ENCODE measurements around the gene JPH4. TPM values are rescaled to one million over a fixed set of nuclear protein-coding genes. Genes with fewer than 3 reads are reported as not detected.

JPH4 gene
- total RNA-seq, 1 experiment from 2014 or later: 0.15 TPM

DNA sequence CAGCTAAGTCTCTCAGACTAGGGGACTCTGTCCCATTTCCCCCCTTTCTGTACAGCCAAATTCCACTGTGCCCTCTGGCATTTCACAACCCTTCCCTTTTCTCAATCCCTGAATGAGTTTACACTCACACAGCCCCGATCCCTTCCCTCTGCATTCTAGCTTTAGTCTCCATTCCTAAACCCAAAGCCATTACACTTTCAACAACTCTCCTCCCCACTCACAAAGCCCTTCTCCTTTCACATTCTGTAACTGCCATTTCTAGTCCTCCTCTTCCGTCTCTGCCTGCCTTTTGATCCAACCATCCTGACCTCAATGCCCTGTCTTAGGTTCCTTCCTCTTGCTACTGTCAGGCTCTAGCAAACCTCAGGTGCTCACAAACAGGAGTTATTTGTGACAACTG lies 30.7 kb downstream of the JPH4 start:
- no peaks in the 10 kb centered on the region for H3K36me3 ChIP-seq (ENCODE audit: control insufficient read depth in 1 of 2, insufficient read depth in 2 of 2, low read length in 2 of 2)
- H3K4me3 ChIP-seq (replicated peaks in 1 of 2; ENCODE audit: low read depth in 1 of 2, low read length in 2 of 2): no peak overlapping the region
- no peak overlapping the region for H3K4me2 ChIP-seq (ENCODE audit: low read length)
- H3K27me3 ChIP-seq (ENCODE audit: insufficient read depth, low read length): no peaks in the 10 kb centered on the region
- no peaks in the 10 kb centered on the region for H4K20me1 ChIP-seq (ENCODE audit: insufficient read depth)
- RAD21 ChIA-PET (ENCODE audit: low non-redundant PET in 1 of 2, low total read pairs in 2 of 2, uncharacterized antibody in 2 of 2, unreplicated experiment in 2 of 2): no interaction called here
- CTCF ChIA-PET: interaction anchor here (1.2 kb wide), 1 partner anchor 12 kb away, joined by 3 read pairs; no protein-coding TSS in a partner anchor
- no peaks in the 10 kb centered on the region for H3K9me2 ChIP-seq (ENCODE audit: insufficient read depth)
- H2AFZ ChIP-seq (ENCODE audit: low read depth, low read length, poor library complexity, severe bottlenecking): no peak overlapping the region
- no peak overlapping the region for H3K9ac ChIP-seq (ENCODE audit: low read length)
- TF ChIP-seq ELF1 (IDR thresholded peaks at IDR 0.05; ENCODE audit: borderline replicate concordance, low read depth) (no peak), FOSL1 (IDR thresholded peaks at IDR 0.05; ENCODE audit: low read depth) (no peak), SIN3A (IDR thresholded peaks at IDR 0.05; ENCODE audit: low read depth) (no peak), YY1 (IDR thresholded peaks at IDR 0.05; ENCODE audit: extremely low read depth, insufficient replicate concordance, low read depth, low read length) (no peak), TCF7L2 (IDR thresholded peaks at IDR 0.05; ENCODE audit: borderline replicate concordance, extremely low read depth, insufficient read depth, insufficient read length) (no peak), SRF (IDR thresholded peaks at IDR 0.05; ENCODE audit: low read depth) (no peak), CBX3 (IDR thresholded peaks at IDR 0.05; ENCODE audit: low read depth) (no peak), CEBPB (IDR thresholded peaks at IDR 0.05; ENCODE audit: low read depth) (no peak), EZH2 (IDR thresholded peaks at IDR 0.05) (no peak), ZNF274 (IDR thresholded peaks at IDR 0.05; ENCODE audit: low read depth, low read length) (no peak), RAD21 (IDR thresholded peaks at IDR 0.05; ENCODE audit: low read depth) (no peak), ZFX (IDR thresholded peaks at IDR 0.05) (no peak), EGR1 (IDR thresholded peaks at IDR 0.05; ENCODE audit: low read depth) (no peak), JUND (IDR thresholded peaks at IDR 0.05) (no peak)
- TF ChIP-seq, protein P1, sequence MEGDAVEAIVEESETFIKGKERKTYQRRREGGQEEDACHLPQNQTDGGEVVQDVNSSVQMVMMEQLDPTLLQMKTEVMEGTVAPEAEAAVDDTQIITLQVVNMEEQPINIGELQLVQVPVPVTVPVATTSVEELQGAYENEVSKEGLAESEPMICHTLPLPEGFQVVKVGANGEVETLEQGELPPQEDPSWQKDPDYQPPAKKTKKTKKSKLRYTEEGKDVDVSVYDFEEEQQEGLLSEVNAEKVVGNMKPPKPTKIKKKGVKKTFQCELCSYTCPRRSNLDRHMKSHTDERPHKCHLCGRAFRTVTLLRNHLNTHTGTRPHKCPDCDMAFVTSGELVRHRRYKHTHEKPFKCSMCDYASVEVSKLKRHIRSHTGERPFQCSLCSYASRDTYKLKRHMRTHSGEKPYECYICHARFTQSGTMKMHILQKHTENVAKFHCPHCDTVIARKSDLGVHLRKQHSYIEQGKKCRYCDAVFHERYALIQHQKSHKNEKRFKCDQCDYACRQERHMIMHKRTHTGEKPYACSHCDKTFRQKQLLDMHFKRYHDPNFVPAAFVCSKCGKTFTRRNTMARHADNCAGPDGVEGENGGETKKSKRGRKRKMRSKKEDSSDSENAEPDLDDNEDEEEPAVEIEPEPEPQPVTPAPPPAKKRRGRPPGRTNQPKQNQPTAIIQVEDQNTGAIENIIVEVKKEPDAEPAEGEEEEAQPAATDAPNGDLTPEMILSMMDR (IDR thresholded peaks at IDR 0.05 in 2 of 3, conservative IDR thresholded peaks at IDR 0.05 in 1 of 3; ENCODE audit: borderline replicate concordance in 1 of 3, insufficient read depth in 1 of 3, low read depth in 2 of 3, low read length in 2 of 3): no peak
- TF ChIP-seq, protein P2, sequence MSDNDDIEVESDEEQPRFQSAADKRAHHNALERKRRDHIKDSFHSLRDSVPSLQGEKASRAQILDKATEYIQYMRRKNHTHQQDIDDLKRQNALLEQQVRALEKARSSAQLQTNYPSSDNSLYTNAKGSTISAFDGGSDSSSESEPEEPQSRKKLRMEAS (IDR thresholded peaks at IDR 0.05): no peak
- TF ChIP-seq, protein P3, sequence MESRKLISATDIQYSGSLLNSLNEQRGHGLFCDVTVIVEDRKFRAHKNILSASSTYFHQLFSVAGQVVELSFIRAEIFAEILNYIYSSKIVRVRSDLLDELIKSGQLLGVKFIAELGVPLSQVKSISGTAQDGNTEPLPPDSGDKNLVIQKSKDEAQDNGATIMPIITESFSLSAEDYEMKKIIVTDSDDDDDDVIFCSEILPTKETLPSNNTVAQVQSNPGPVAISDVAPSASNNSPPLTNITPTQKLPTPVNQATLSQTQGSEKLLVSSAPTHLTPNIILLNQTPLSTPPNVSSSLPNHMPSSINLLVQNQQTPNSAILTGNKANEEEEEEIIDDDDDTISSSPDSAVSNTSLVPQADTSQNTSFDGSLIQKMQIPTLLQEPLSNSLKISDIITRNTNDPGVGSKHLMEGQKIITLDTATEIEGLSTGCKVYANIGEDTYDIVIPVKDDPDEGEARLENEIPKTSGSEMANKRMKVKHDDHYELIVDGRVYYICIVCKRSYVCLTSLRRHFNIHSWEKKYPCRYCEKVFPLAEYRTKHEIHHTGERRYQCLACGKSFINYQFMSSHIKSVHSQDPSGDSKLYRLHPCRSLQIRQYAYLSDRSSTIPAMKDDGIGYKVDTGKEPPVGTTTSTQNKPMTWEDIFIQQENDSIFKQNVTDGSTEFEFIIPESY (IDR thresholded peaks at IDR 0.05; ENCODE audit: extremely low read depth, insufficient replicate concordance, low read length): no peak
- TF ChIP-seq, protein P4, sequence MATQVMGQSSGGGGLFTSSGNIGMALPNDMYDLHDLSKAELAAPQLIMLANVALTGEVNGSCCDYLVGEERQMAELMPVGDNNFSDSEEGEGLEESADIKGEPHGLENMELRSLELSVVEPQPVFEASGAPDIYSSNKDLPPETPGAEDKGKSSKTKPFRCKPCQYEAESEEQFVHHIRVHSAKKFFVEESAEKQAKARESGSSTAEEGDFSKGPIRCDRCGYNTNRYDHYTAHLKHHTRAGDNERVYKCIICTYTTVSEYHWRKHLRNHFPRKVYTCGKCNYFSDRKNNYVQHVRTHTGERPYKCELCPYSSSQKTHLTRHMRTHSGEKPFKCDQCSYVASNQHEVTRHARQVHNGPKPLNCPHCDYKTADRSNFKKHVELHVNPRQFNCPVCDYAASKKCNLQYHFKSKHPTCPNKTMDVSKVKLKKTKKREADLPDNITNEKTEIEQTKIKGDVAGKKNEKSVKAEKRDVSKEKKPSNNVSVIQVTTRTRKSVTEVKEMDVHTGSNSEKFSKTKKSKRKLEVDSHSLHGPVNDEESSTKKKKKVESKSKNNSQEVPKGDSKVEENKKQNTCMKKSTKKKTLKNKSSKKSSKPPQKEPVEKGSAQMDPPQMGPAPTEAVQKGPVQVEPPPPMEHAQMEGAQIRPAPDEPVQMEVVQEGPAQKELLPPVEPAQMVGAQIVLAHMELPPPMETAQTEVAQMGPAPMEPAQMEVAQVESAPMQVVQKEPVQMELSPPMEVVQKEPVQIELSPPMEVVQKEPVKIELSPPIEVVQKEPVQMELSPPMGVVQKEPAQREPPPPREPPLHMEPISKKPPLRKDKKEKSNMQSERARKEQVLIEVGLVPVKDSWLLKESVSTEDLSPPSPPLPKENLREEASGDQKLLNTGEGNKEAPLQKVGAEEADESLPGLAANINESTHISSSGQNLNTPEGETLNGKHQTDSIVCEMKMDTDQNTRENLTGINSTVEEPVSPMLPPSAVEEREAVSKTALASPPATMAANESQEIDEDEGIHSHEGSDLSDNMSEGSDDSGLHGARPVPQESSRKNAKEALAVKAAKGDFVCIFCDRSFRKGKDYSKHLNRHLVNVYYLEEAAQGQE (IDR thresholded peaks at IDR 0.05; ENCODE audit: low read depth): no peak
- TF ChIP-seq, protein P5, sequence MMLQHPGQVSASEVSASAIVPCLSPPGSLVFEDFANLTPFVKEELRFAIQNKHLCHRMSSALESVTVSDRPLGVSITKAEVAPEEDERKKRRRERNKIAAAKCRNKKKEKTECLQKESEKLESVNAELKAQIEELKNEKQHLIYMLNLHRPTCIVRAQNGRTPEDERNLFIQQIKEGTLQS (IDR thresholded peaks at IDR 0.05): no peak
- H3K79me2 ChIP-seq (ENCODE audit: insufficient read depth, low read length): no peaks in the 10 kb centered on the region
- H3K9me3 ChIP-seq (ENCODE audit: control insufficient read depth in 1 of 2, insufficient read depth in 1 of 2, low read depth in 1 of 2, low read length in 2 of 2): no peaks in the 10 kb centered on the region
- no peak for ATAC-seq
- POLR2A ChIA-PET: no interaction called here
- intact Hi-C loops (cut with micrococcal nuclease): no loop called here
- DNase-seq (ENCODE audit: low read depth, low spot score): no peak
- no TSS peak for BruUV-seq (replicated peaks)
- H3K27ac ChIP-seq (ENCODE audit: low read depth, low read length): no peak overlapping the region
- peaks cover 0 to 15% of the 10 kb centered on the region in 2 experiments; a peak in 3 of 4 replicates for H3K4me1 ChIP-seq (ENCODE audit: control insufficient read depth in 1 of 2, insufficient read depth in 2 of 2, low read length in 2 of 2)
